GM12865 (cell line): ENCODE results near the gene MAPK9.

Experiments used
- DNase-seq: peaks from one replicate; pipeline ENCODE4 v3.0.0; 2010; ENCODE audit warnings: low read depth
- H3K4me3 ChIP-seq: 2 replicates; pipeline ENCODE4 v1.5.1; 2011; ENCODE audit warnings: mild to moderate bottlenecking, low read depth, low read length, control low read depth
- TF ChIP-seq, protein P1 (sequence below): IDR thresholded peaks from 2 replicates; pipeline ENCODE4 v1.5.1; 2011; ENCODE audit warnings: low read length, control low read depth, low read depth, inconsistent platforms; ENCODE audit not compliant: insufficient read depth; ENCODE audit errors: missing control alignments

Gene MAPK9

DNA sequence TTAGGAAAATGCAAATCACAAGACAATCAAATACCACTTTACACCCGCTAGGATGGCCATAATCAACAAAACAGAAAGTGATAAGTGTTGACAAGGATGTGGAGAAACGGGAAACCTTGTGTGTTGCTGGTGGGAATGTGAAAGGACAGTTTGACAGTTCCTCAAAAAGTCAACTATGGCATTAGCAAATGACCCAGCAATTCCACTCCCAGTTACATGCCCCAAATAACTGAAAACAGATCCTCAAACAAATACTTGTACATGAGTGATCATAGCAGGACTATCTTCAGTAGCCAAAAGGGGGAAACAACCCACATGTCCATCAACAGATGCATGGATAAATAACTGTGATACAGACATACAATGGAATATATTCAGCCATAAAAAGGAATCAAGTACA lies 104.1 kb downstream of the MAPK9 start:
- no peak for DNase-seq
- TF ChIP-seq, protein P1, sequence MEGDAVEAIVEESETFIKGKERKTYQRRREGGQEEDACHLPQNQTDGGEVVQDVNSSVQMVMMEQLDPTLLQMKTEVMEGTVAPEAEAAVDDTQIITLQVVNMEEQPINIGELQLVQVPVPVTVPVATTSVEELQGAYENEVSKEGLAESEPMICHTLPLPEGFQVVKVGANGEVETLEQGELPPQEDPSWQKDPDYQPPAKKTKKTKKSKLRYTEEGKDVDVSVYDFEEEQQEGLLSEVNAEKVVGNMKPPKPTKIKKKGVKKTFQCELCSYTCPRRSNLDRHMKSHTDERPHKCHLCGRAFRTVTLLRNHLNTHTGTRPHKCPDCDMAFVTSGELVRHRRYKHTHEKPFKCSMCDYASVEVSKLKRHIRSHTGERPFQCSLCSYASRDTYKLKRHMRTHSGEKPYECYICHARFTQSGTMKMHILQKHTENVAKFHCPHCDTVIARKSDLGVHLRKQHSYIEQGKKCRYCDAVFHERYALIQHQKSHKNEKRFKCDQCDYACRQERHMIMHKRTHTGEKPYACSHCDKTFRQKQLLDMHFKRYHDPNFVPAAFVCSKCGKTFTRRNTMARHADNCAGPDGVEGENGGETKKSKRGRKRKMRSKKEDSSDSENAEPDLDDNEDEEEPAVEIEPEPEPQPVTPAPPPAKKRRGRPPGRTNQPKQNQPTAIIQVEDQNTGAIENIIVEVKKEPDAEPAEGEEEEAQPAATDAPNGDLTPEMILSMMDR = no peak
- H3K4me3 ChIP-seq = no peak overlapping the region
